RWPE1 (cell line): ENCODE results near the gene PPP1R9A.

ENCODE experiments used
- CTCF ChIA-PET: fragments of 350-600 bp; sonication (Branson Sonifier 250); formaldehyde crosslinking; extraction: SDS; loops from one replicate; lab custom pipeline; 2021; lab: Yijun Ruan, JAX
- POLR2A ChIA-PET: fragments of 400-600 bp; formaldehyde crosslinking; extraction: SDS; loops from one replicate; lab custom pipeline; 2020; ENCODE audit warnings: antibody characterized with exemption; ENCODE audit not compliant: low non-redundant PET; lab: Yijun Ruan, JAX
- DNase-seq: peaks from one replicate; pipeline ENCODE4 v3.0.0; 2012; ENCODE audit warnings: low spot score
- H3K27ac ChIP-seq: fragments of 450-650 bp; 2 replicates; pipeline ENCODE4 v1.5.1; 2017
- TF ChIP-seq, protein P1 (sequence below): fragments of 450-650 bp; conservative IDR thresholded peaks from 2 replicates; pipeline ENCODE4 v1.5.1; 2017; ENCODE audit warnings: low read depth, mild to moderate bottlenecking

PPP1R9A gene

GRCh38 chr7:94921911-94922310, 14.5 kb downstream of the PPP1R9A start:
- CTCF ChIA-PET, result no interaction called here

DNA sequence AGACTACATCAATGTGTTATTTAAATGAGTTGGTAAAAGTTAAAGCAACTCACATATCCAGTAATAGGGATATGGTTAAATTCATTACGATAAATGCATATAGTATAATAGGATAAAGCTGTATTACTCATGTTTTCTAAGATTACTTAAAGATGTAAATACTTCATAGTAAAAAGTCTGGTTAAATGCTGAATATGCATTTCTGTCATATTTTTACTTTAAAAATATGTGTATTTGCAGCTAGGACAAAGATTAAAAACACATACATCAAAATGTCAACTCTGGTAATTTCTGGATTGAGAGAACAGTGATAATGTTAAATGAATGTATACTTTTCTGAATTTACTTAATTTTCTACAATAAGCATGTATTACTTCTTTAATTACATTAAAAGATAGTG, 15.1 kb downstream of the PPP1R9A start:
- no peak overlapping the region for H3K27ac ChIP-seq
- ChIA-PET POLR2A (no interaction called here), CTCF (no interaction called here)
- no peak for DNase-seq
- TF ChIP-seq, protein P1, sequence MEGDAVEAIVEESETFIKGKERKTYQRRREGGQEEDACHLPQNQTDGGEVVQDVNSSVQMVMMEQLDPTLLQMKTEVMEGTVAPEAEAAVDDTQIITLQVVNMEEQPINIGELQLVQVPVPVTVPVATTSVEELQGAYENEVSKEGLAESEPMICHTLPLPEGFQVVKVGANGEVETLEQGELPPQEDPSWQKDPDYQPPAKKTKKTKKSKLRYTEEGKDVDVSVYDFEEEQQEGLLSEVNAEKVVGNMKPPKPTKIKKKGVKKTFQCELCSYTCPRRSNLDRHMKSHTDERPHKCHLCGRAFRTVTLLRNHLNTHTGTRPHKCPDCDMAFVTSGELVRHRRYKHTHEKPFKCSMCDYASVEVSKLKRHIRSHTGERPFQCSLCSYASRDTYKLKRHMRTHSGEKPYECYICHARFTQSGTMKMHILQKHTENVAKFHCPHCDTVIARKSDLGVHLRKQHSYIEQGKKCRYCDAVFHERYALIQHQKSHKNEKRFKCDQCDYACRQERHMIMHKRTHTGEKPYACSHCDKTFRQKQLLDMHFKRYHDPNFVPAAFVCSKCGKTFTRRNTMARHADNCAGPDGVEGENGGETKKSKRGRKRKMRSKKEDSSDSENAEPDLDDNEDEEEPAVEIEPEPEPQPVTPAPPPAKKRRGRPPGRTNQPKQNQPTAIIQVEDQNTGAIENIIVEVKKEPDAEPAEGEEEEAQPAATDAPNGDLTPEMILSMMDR, result peak; percentile 10; the same call in 1 of the 2 replicates

More at GRCh38 chr7:94921911-94922310, 14.5 kb downstream of the PPP1R9A start:
- POLR2A ChIA-PET, result no interaction called here
- TF ChIP-seq, protein P1, result no peak
- no peak overlapping the region for H3K27ac ChIP-seq
- DNase-seq, result no peak

DNA sequence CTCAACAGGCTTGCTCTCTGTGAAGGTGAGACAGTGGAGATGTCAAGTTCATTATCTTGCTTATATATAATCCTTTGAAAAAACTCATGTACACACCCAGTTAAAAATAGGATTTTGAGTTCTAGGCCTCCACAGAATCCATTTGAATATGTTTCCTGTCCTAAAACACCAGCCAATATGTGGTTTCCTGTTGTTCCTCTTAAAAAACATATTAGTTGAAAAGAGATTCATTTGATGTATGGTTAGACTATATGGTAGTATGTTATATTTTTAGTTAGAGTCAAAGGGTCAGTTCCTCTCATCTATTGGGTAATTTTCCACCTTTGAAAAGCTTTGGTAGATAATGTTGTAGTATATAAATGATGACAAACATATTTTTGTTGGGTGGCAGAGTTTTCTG, 16.0 kb downstream of the PPP1R9A start:
- no peak overlapping the region for H3K27ac ChIP-seq
- no peak for DNase-seq
- ChIA-PET CTCF (no interaction called here), POLR2A (no interaction called here)
- TF ChIP-seq, protein P1, result no peak

DNA sequence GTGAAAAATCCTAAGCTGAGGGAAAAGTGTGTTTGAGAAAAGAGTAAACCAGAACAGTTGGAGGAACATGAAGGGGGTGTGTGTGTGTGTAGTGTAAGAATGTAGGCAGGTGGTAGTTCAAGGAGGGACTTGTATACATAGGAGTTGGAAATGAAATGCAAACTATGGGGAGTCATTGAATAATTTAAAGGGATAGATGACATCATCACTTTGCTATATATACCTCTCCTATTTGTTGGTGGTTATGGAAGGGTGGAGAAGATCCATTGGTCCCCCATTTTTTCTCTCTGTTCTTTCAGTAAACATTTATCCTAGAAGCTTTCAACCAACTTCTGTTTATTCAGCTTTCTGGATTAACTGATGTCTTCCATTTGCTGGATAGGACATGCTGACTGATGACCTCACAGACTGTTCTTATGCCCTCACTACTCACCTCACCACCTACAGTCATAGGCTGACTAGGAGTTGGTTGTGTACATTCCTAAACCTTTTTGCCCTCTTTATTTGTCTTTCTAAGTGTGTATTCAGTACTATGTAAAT, 20.8 kb downstream of the PPP1R9A start:
- ChIA-PET POLR2A (no interaction called here), CTCF (interaction anchor here (0.6 to 0.7 kb wide), 2 partner anchors 1043 to 1317 kb away, joined by 3 to 4 read pairs; no protein-coding TSS in a partner anchor)
- no peak overlapping the region for H3K27ac ChIP-seq
- TF ChIP-seq, protein P1, result no peak
- DNase-seq, result no peak

DNA sequence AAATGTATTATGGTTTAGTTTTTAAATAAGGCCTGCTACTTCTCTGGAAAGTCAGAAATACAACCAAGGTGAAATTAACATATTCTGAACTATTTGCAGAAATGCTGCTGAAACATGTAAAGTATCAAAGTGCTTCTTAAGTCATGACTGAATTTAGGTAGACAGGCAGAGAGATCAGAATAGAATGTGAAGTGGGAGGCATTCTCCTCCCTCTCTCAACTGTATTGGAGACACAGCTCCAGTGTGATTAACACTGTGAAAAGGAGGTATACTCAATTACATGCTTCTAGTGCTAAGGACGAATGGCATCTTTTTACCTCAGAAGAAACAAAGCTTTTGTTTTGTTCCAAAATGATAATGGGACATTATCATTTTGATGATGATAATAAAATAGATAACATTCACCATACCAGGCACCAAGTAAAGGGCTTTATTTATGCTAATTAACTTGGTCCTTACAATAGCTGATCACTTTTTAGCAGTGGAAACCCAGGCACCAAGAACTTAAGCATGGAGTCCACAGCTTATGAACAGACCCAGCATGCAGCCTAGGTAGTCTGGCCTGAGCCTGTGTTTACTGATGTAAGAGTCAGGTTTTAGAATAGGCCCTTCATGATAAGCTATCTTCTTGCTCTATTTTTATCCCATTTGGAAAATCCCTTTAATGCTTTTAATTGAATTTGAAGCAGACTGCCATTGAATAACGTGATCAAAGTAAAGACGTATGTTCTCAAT, 26.0 kb downstream of the PPP1R9A start:
- H3K27ac ChIP-seq, result no peak overlapping the region
- CTCF ChIA-PET, result no interaction called here
- DNase-seq, result no peak
- POLR2A ChIA-PET, result no interaction called here
- TF ChIP-seq, protein P1, result no peak

GRCh38 chr7:94939395-94939794, 32.0 kb downstream of the PPP1R9A start:
- POLR2A ChIA-PET, result no interaction called here
- H3K27ac ChIP-seq, result no peak overlapping the region
- DNase-seq, result no peak
- CTCF ChIA-PET, result no interaction called here
- TF ChIP-seq, protein P1, result no peak
